GM23338 (cell line): ENCODE measurements around the gene KCNMB2. TPM values are rescaled to one million over a fixed set of nuclear protein-coding genes. Genes with fewer than 3 reads are reported as not detected.

Experiments used
- ATAC-seq: fragments of 200-7000 bp; cut with Tn5 transposase; 3 replicates; pipeline ENCODE4 v1.9.1; 2020
- DNase-seq: peaks from one replicate; pipeline ENCODE4 v3.0.0-alpha.2; 2015; ENCODE audit warnings: low spot score
- H2AFZ ChIP-seq: fragments of 200-600 bp; sonication (generic); 2 replicates; pipeline ENCODE4 v1.8.0; 2016; ENCODE audit warnings: antibody characterized with exemption, mild to moderate bottlenecking, moderate library complexity
- H3F3A ChIP-seq: fragments of 200-600 bp; sonication (generic); replicated peaks from 2 replicates; pipeline ENCODE4 v1.8.0; 2017; ENCODE audit warnings: antibody characterized with exemption, mixed run types, low read depth
- H3K27ac ChIP-seq: fragments of 200-600 bp; sonication (generic); 2 replicates; pipeline ENCODE4 v1.6.1; 2016; ENCODE audit warnings: low read depth
- H3K27me3 ChIP-seq: fragments of 200-600 bp; sonication (generic); 2 replicates; pipeline ENCODE4 v1.8.0; 2016; ENCODE audit warnings: mild to moderate bottlenecking, mixed run types, moderate library complexity; ENCODE audit not compliant: insufficient read depth
- H3K36me3 ChIP-seq: fragments of 200-600 bp; sonication (generic); 2 replicates; pipeline ENCODE4 v1.8.0; 2016; ENCODE audit warnings: mild to moderate bottlenecking; ENCODE audit not compliant: insufficient read depth
- H3K4me1 ChIP-seq: fragments of 200-600 bp; sonication (generic); 2 replicates; pipeline ENCODE4 v1.8.0; 2016; ENCODE audit warnings: mild to moderate bottlenecking, moderate library complexity; ENCODE audit not compliant: insufficient read depth
- H3K4me2 ChIP-seq: fragments of 200-600 bp; sonication (generic); 2 replicates; pipeline ENCODE4 v1.7.1; 2017; ENCODE audit warnings: mixed run types
- H3K4me3 ChIP-seq: fragments of 200-600 bp; sonication (generic); 2 replicates; pipeline ENCODE4 v1.6.1; 2016; ENCODE audit warnings: mixed run types
- H3K79me2 ChIP-seq: fragments of 200-600 bp; sonication (generic); replicated peaks from 2 replicates; pipeline ENCODE4 v1.8.0; 2017; ENCODE audit warnings: mild to moderate bottlenecking; ENCODE audit not compliant: insufficient read depth
- H3K9me2 ChIP-seq: fragments of 200-600 bp; sonication (generic); 2 replicates; pipeline ENCODE4 v1.8.0; 2017; ENCODE audit not compliant: insufficient read depth
- H4K20me1 ChIP-seq: fragments of 200-600 bp; sonication (generic); replicated peaks from 2 replicates; pipeline ENCODE4 v1.8.0; 2017; ENCODE audit warnings: mild to moderate bottlenecking; ENCODE audit not compliant: insufficient read depth
- H3K27ac Mint-ChIP-seq: 2 replicates; pipeline ENCODE4 v1.8.0; 2020; ENCODE audit warnings: inconsistent platforms, mild to moderate bottlenecking, moderate library complexity, mixed read lengths
- H3K27me3 Mint-ChIP-seq: 3 replicates; pipeline ENCODE4 v1.8.0; 2022; ENCODE audit warnings: low read depth, mild to moderate bottlenecking, moderate library complexity, mixed read lengths, inconsistent platforms; ENCODE audit not compliant: insufficient read depth, poor library complexity
- H3K36me3 Mint-ChIP-seq: 3 replicates; pipeline ENCODE4 v1.8.0; 2021; ENCODE audit warnings: low read depth, mild to moderate bottlenecking, inconsistent platforms, moderate library complexity, mixed read lengths
- H3K4me1 Mint-ChIP-seq: 3 replicates; pipeline ENCODE4 v1.8.0; 2020; ENCODE audit warnings: mild to moderate bottlenecking, inconsistent platforms, mixed read lengths
- H3K4me3 Mint-ChIP-seq: 3 replicates; pipeline ENCODE4 v1.8.0; 2021; ENCODE audit warnings: moderate library complexity, mild to moderate bottlenecking, inconsistent platforms, mixed read lengths
- H3K9me3 Mint-ChIP-seq: 3 replicates; pipeline ENCODE4 v1.8.0; 2020; ENCODE audit warnings: moderate library complexity, mild to moderate bottlenecking, inconsistent platforms, mixed read lengths
- CREB1 ChIP-seq: fragments of 250-450 bp; sonication (Bioruptor Pico); IDR thresholded peaks from 2 replicates; pipeline ENCODE4 v1.5.0; 2020; ENCODE audit warnings: low read depth, mild to moderate bottlenecking, moderate library complexity
- EZH2 ChIP-seq: fragments of 200-600 bp; sonication (generic); IDR thresholded peaks from one replicate; pipeline ENCODE4 v1.8.0; 2017; ENCODE audit warnings: antibody characterized with exemption, mild to moderate bottlenecking, low read depth; ENCODE audit not compliant: unreplicated experiment
- EZH2phosphoT487 ChIP-seq: fragments of 200-600 bp; sonication (generic); IDR thresholded peaks from one replicate; pipeline ENCODE4 v1.8.1; 2018; ENCODE audit warnings: antibody characterized with exemption; ENCODE audit not compliant: unreplicated experiment
- JUNB ChIP-seq: IDR thresholded peaks from one replicate; pipeline ENCODE4 v1.6.1; 2016; ENCODE audit warnings: antibody characterized with exemption; ENCODE audit not compliant: unreplicated experiment
- NANOG ChIP-seq: IDR thresholded peaks from 2 replicates; pipeline ENCODE4 v1.6.1; 2016; ENCODE audit warnings: antibody characterized with exemption, borderline replicate concordance
- POLR2AphosphoS5 ChIP-seq: IDR thresholded peaks from 2 replicates; pipeline ENCODE4 v1.6.1; 2016; ENCODE audit warnings: antibody characterized with exemption, low read depth
- STAT1 ChIP-seq: IDR thresholded peaks from one replicate; pipeline ENCODE4 v1.6.1; 2016; ENCODE audit warnings: antibody characterized with exemption; ENCODE audit not compliant: unreplicated experiment
- ZNF114 ChIP-seq: fragments of 250-450 bp; sonication (Bioruptor Pico); IDR thresholded peaks from 2 replicates; pipeline ENCODE4 v1.5.0; 2020; ENCODE audit warnings: mild to moderate bottlenecking, moderate library complexity
- ZNF331 ChIP-seq: fragments of 250-450 bp; sonication (Bioruptor Pico); IDR thresholded peaks from 2 replicates; pipeline ENCODE4 v1.5.0; 2020; ENCODE audit warnings: low read depth, mild to moderate bottlenecking, moderate library complexity
- polyA plus RNA-seq: library from polyadenylated mRNA; unstranded; fragments of >200 nt; fragmentation: Nextera tagmentation; extraction: Ambion mirVana; gene quantifications from 2 replicates; pipeline ENCODE4 v1.2.1, GENCODE V29; 2016
- total RNA-seq: library from RNA; depleted of rRNA; stranded (reverse); fragments of >200 nt; shearing (Covaris generic); gene quantifications from 2 replicates; pipeline ENCODE4 v1.2.3, GENCODE V29; 2014
- TF ChIP-seq, protein P1 (sequence below), 2 experiments: fragments of 200-600 bp in 1 of 2; sonication (generic) in 1 of 2; conservative IDR thresholded peaks; 2 replicates each; pipeline versions ENCODE4 v1.5.1 to v1.6.1; 2016 to 2017; ENCODE audit warnings: antibody characterized with exemption in 2 of 2, low read depth in 2 of 2, mild to moderate bottlenecking in 2 of 2, moderate library complexity in 1 of 2
- TF ChIP-seq, protein P2 (sequence below): IDR thresholded peaks from 2 replicates; pipeline ENCODE4 v1.6.1; 2016; ENCODE audit warnings: antibody characterized with exemption
- TF ChIP-seq, protein P3 (sequence below): fragments of 250-450 bp; sonication (Bioruptor Pico); IDR thresholded peaks from 2 replicates; pipeline ENCODE4 v1.5.0; 2020; ENCODE audit warnings: mild to moderate bottlenecking, moderate library complexity

KCNMB2 gene
- total and polyA plus RNA-seq, 2 experiments from 2014 or later: 0.53 TPM; not detected in 1

DNA sequence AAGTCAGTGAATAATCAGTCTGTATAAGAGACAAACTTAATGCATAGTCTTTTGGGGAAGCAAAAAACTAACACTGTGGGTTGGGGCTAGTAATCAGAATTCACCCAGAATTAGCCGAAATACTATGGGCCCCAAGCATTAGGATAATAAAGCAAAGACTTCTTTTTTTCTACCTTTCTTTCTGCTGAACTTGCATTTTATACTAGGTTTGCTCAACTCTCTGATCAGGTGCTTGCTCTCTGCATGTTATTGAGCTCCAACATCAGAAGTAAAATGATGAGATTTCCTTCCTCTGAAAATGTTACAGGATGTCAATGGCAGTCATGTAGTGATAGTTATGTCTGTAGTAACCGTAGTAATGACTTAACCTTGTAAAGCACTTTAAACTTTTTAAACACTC, 216.6 kb downstream of the KCNMB2 start:
- H3K4me3 ChIP-seq: no peak overlapping the region
- H3K4me1 ChIP-seq: no peaks in the 10 kb centered on the region
- H3K79me2 ChIP-seq: no peaks in the 10 kb centered on the region
- no peak overlapping the region for H3K4me2 ChIP-seq
- no peak overlapping the region for H3K27ac ChIP-seq
- no peaks in the 10 kb centered on the region for H3K36me3 ChIP-seq
- DNase-seq (no peak), ATAC-seq (no peak)
- no peaks in the 10 kb centered on the region for H3K4me1 Mint-ChIP-seq
- H3K9me3 Mint-ChIP-seq: no peaks in the 10 kb centered on the region
- H3F3A ChIP-seq: no peaks in the 10 kb centered on the region
- H3K9me2 ChIP-seq: no peaks in the 10 kb centered on the region
- no peaks in the 10 kb centered on the region for H3K27me3 Mint-ChIP-seq
- no peaks in the 10 kb centered on the region for H4K20me1 ChIP-seq
- no peak overlapping the region for H3K27ac Mint-ChIP-seq
- H2AFZ ChIP-seq: no peak overlapping the region
- H3K36me3 Mint-ChIP-seq: no peaks in the 10 kb centered on the region
- no peak overlapping the region for H3K4me3 Mint-ChIP-seq
- TF ChIP-seq CREB1 (CRISPR knock-in tag): no peak
- H3K27me3 ChIP-seq: no peaks in the 10 kb centered on the region

DNA sequence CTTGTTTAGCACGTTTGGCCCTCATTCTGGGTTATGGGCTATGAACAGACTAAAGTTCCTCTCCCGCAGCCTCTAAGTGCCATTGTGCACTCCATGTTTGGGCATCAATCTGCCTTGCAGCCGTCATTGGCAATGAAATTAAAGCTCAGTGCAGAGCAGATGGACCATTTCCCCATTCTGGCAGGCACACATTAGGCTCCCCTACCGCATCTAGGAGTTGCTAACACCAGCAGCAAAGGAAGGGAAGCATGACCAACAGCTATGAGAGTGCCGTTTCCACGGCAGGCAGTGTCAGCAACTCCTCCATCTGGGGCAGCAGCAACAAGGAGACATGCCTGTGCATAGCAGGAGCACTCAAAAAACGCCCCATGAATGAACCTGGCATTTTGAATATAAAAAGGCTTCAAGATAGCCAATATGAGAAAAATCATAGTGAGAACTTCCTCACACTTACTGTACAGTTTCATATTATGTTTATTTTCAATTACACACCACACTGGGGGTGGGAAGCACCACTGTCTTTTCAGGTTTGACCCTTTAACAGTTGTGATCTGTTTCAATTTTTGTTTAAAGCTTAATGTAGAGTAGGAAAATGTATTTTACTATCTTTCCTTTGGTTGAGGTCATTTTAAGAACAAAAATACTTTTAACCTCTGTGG, 218.7 kb downstream of the KCNMB2 start:
- Histone ChIP-seq H3K79me2 (no peaks in the 10 kb centered on the region), H4K20me1 (no peaks in the 10 kb centered on the region), H3K4me2 (no peak overlapping the region), H3K4me3 (no peak overlapping the region), H3K27me3 (no peaks in the 10 kb centered on the region), H2AFZ (no peak overlapping the region), H3F3A (no peaks in the 10 kb centered on the region), H3K9me2 (no peaks in the 10 kb centered on the region), H3K36me3 (no peaks in the 10 kb centered on the region), H3K4me1 (no peaks in the 10 kb centered on the region), H3K27ac (no peak overlapping the region)
- Mint-ChIP-seq H3K9me3 (no peaks in the 10 kb centered on the region), H3K36me3 (no peaks in the 10 kb centered on the region), H3K4me1 (no peaks in the 10 kb centered on the region), H3K27me3 (no peaks in the 10 kb centered on the region), H3K27ac (no peak overlapping the region), H3K4me3 (no peak overlapping the region)
- DNase-seq (no peak), ATAC-seq (no peak)
- TF ChIP-seq, protein P1, sequence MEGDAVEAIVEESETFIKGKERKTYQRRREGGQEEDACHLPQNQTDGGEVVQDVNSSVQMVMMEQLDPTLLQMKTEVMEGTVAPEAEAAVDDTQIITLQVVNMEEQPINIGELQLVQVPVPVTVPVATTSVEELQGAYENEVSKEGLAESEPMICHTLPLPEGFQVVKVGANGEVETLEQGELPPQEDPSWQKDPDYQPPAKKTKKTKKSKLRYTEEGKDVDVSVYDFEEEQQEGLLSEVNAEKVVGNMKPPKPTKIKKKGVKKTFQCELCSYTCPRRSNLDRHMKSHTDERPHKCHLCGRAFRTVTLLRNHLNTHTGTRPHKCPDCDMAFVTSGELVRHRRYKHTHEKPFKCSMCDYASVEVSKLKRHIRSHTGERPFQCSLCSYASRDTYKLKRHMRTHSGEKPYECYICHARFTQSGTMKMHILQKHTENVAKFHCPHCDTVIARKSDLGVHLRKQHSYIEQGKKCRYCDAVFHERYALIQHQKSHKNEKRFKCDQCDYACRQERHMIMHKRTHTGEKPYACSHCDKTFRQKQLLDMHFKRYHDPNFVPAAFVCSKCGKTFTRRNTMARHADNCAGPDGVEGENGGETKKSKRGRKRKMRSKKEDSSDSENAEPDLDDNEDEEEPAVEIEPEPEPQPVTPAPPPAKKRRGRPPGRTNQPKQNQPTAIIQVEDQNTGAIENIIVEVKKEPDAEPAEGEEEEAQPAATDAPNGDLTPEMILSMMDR (conservative IDR thresholded peaks at IDR 0.05; ENCODE audit: low read depth in 2 of 2): no peak
- TF ChIP-seq ZNF114 (CRISPR knock-in tag) (no peak), EZH2phosphoT487 (no peak), EZH2 (no peak), JUNB (no peak), STAT1 (no peak), ZNF331 (CRISPR knock-in tag) (no peak), POLR2AphosphoS5 (no peak), CREB1 (CRISPR knock-in tag) (no peak), NANOG (no peak)
- TF ChIP-seq, protein P2, sequence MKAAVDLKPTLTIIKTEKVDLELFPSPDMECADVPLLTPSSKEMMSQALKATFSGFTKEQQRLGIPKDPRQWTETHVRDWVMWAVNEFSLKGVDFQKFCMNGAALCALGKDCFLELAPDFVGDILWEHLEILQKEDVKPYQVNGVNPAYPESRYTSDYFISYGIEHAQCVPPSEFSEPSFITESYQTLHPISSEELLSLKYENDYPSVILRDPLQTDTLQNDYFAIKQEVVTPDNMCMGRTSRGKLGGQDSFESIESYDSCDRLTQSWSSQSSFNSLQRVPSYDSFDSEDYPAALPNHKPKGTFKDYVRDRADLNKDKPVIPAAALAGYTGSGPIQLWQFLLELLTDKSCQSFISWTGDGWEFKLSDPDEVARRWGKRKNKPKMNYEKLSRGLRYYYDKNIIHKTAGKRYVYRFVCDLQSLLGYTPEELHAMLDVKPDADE: no peak
- TF ChIP-seq, protein P3, sequence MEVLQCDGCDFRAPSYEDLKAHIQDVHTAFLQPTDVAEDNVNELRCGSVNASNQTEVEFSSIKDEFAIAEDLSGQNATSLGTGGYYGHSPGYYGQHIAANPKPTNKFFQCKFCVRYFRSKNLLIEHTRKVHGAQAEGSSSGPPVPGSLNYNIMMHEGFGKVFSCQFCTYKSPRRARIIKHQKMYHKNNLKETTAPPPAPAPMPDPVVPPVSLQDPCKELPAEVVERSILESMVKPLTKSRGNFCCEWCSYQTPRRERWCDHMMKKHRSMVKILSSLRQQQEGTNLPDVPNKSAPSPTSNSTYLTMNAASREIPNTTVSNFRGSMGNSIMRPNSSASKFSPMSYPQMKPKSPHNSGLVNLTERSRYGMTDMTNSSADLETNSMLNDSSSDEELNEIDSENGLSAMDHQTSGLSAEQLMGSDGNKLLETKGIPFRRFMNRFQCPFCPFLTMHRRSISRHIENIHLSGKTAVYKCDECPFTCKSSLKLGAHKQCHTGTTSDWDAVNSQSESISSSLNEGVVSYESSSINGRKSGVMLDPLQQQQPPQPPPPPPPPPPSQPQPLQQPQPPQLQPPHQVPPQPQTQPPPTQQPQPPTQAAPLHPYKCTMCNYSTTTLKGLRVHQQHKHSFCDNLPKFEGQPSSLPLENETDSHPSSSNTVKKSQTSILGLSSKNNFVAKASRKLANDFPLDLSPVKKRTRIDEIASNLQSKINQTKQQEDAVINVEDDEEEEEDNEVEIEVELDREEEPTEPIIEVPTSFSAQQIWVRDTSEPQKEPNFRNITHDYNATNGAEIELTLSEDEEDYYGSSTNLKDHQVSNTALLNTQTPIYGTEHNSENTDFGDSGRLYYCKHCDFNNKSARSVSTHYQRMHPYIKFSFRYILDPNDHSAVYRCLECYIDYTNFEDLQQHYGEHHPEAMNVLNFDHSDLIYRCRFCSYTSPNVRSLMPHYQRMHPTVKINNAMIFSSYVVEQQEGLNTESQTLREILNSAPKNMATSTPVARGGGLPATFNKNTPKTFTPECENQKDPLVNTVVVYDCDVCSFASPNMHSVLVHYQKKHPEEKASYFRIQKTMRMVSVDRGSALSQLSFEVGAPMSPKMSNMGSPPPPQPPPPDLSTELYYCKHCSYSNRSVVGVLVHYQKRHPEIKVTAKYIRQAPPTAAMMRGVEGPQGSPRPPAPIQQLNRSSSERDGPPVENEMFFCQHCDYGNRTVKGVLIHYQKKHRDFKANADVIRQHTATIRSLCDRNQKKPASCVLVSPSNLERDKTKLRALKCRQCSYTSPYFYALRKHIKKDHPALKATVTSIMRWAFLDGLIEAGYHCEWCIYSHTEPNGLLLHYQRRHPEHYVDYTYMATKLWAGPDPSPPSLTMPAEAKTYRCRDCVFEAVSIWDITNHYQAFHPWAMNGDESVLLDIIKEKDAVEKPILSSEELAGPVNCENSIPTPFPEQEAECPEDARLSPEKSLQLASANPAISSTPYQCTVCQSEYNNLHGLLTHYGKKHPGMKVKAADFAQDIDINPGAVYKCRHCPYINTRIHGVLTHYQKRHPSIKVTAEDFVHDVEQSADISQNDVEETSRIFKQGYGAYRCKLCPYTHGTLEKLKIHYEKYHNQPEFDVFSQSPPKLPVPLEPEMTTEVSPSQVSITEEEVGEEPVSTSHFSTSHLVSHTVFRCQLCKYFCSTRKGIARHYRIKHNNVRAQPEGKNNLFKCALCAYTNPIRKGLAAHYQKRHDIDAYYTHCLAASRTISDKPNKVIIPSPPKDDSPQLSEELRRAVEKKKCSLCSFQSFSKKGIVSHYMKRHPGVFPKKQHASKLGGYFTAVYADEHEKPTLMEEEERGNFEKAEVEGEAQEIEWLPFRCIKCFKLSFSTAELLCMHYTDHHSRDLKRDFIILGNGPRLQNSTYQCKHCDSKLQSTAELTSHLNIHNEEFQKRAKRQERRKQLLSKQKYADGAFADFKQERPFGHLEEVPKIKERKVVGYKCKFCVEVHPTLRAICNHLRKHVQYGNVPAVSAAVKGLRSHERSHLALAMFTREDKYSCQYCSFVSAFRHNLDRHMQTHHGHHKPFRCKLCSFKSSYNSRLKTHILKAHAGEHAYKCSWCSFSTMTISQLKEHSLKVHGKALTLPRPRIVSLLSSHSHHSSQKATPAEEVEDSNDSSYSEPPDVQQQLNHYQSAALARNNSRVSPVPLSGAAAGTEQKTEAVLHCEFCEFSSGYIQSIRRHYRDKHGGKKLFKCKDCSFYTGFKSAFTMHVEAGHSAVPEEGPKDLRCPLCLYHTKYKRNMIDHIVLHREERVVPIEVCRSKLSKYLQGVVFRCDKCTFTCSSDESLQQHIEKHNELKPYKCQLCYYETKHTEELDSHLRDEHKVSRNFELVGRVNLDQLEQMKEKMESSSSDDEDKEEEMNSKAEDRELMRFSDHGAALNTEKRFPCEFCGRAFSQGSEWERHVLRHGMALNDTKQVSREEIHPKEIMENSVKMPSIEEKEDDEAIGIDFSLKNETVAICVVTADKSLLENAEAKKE (CRISPR knock-in tag): no peak
